Articular chondrocyte of knee joint (primary cell): Measurements from ENCODE around the gene MARK3. TPM values are rescaled to one million over a fixed set of nuclear protein-coding genes. Genes with fewer than 3 reads are reported as not detected.
A peak's percentile ranks its signal among the peaks of the same experiment; 100 is the strongest.

Experiments used
- small RNA-seq: library from RNA; depleted of rRNA; stranded (forward); fragments of <200 nt; gene quantifications from one replicate; pipeline ENCODE3, GENCODE V24; 2012
- total RNA-seq: library from RNA; depleted of rRNA; stranded (reverse); fragments of >200 nt; gene quantifications from 2 replicates; pipeline ENCODE4 v1.2.3, GENCODE V29; 2012

Gene MARK3
- total RNA-seq = 79.2 and 95.4 TPM in 2 replicates

DNA sequence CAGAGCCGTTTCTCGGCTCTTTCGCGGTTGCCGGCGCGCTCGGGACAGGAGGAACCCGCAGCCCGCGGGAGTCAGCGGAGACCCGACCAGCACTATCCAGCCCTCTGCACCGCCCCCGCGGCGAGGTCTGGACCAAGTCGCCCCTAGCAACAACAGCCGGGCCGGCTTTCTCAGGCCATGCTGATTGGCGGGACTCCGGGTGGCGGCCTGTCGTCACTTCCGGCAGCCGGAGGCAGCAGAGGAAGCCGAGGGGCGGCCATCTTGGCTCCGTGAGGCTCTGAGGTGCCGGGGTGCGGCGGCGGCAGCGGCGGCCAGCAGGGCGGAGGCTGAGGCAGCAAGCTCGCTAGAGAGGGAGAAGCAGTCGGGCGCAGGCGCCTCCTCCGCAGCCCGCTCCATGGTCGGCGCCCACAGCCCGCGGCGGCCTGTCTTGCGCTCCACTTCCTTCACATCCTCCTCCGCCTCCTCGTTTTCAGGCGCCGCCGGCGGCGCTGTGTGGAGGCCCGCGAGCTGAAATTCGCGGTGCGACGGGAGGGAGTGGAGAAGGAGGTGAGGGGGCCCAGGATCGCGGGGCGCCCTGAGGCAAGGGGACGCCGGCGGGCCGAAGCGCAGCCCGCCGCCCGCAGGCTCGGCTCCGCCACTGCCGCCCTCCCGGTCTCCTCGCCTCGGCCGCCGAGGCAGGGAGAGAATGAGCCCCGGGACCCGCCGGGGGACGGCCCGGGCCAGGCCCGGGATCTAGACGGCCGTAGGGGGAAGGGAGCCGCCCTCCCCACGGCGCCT is at the start of gene MARK3:
MARK3 (plus strand) TSS at position 264 of the 777 bp plus-strand sequence. CDS start 615 bp downstream, outside the sequence.

DNA sequence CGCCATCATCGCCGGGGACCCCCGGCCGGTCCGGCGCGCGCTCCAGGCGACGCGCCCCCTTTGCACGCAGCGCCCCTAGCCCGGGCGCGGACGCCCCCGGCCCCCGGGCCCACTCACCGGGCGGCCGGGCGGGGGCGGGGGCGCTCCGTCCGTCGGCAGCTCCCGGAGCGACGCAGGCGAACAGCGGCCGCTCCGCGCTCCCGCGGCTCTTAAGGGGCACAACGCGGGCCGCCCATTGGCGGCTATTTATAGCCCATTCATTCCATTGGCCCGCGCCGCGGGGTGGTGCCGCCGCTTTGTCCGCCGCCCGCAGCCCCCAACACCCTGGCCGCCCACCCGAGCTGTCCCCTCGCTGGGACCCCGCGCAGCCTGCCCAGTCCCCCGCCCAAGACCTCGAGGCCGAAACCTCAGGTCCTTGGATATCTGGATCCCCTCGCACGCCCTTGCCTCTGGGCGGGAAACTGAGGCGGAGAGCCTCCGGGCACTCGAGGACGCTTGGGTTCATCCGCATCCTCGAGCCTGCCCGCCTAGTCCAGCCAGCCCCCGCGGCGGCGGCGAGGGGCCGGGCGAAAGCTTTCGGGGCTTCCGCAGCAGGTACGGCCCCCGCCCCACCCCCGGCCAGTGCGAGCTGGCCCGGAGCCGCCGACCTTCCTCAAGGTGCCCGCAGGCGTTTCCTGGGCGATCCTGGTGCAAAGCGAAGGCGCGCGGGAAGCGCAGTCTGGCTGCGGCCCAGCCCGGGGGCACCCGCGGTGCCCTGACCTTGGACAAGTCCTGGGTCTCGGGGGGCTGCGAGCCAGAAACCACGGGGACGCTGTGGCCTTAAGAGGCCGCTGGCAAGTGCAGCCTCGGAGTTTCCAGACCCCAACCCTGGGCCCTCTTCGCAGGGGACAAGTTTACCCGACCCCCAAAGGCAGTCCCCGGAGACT is 137.7 kb downstream of the MARK3 start, which contains the start of gene CKB:
CKB (minus strand) TSS at position 182 of the 926 bp plus-strand sequence. CDS start 337 bp downstream, outside the sequence.

DNA sequence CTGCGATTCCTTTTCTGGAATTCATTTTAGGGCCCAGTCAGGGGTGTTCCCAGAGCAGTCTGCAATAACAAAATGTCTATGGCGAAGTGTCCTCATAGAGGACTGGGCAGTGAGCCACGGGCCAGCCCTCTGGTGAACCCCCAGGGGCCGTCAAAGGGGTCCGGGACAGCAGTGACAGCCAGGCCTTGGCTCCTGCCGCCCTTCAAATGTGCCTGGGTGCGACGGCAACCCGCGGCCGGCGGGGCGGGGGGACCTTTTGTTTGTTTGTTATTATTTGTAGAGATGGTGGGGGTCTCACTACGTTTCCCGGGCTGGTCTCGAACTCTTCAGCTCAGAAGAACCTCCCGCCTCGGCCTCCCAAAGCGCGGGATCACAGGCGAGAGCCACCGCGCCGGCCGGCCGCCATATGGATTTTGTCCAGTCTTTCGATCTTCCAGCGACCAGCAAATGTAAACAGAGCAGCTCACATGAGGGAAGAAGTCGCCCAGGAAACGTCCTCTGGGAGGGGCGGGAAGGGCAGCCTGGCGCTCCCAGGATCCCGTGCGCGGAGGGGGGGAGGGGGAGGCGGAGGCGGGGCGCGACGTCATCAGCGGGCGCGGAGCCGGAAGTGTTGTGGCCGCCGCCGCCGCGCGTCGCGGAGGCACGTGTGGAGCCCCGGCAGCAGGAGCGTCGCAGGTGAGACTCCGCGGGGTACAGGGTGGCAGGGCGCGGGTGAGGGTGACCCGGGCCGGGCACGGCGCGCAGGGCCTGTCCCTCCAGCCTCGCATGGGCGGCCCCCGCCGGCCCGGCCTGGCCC is 143.6 kb downstream of the MARK3 start, which contains the start of gene TRMT61A:
TRMT61A (plus strand) TSS at position 610 of the 796 bp plus-strand sequence. CDS start 783 bp downstream, outside the sequence.

Small RNA genes within 50 kb of the gene (small RNA-seq; reads per million reads assigned to genes)
- not detected for gene RNU7-160P
- 383 reads per million, percentile 99 among the genes with 10 or more reads in this experiment for gene SNORA28

Other genes with a start within 250 kb of the MARK3 start
- gene EIF5, start 51.2 kb upstream of the MARK3 start, total RNA-seq = 210 and 211 TPM in 2 replicates
- gene CKB, start 137.4 kb downstream of the MARK3 start, total RNA-seq = 33.6 and 66.4 TPM in 2 replicates
- gene TRMT61A, start 143.8 kb downstream of the MARK3 start, total RNA-seq = 6.5 and 8.6 TPM in 2 replicates
- 38.5 and 39.3 TPM in 2 replicates for gene BAG5, start 177.2 kb downstream of the MARK3 start, total RNA-seq
- 27.6 and 33.3 TPM in 2 replicates for gene COA8, start 177.5 kb downstream of the MARK3 start, total RNA-seq
- gene KLC1, start 243.8 kb downstream of the MARK3 start, total RNA-seq = 216 and 241 TPM in 2 replicates